M059J (cell line): Measurements from ENCODE around the gene C3orf22. TPM values are rescaled to one million over a fixed set of nuclear protein-coding genes. Genes with fewer than 3 reads are reported as not detected.

ENCODE experiments used
- DNase-seq: peaks from one replicate; pipeline ENCODE4 v3.0.0-alpha.2; 2012; ENCODE audit warnings: low read depth
- total RNA-seq: library from RNA; depleted of rRNA; stranded (reverse); fragments of >200 nt; shearing (Covaris generic); gene quantifications from 2 replicates; pipeline ENCODE4 v1.2.3, GENCODE V29; 2014

Gene C3orf22
- total RNA-seq, 1 experiment from 2014 or later, result not detected

GRCh38 chr3:126556637-126557414 lies 1.9 kb downstream of the C3orf22 start:
- no peak for DNase-seq

GRCh38 chr3:126555795-126556636 lies 2.7 kb downstream of the C3orf22 start:
- no peak for DNase-seq

GRCh38 chr3:126554560-126555525 lies 3.9 kb downstream of the C3orf22 start:
- no peak for DNase-seq

GRCh38 chr3:126553284-126554084 lies 5.2 kb downstream of the C3orf22 start:
- DNase-seq, result no peak

- DNase-seq, result no peak
These were observed 5.9 kb downstream of the C3orf22 start for GRCh38 chr3:126552688-126553283.

GRCh38 chr3:126551839-126552687 lies 6.7 kb downstream of the C3orf22 start:
- DNase-seq, result no peak

GRCh38 chr3:126551121-126551838 lies 7.5 kb downstream of the C3orf22 start:
- DNase-seq, result no peak

- DNase-seq, result no peak
These were observed 8.2 kb downstream of the C3orf22 start for GRCh38 chr3:126550488-126551051.

GRCh38 chr3:126549861-126550487 lies 8.8 kb downstream of the C3orf22 start:
- no peak for DNase-seq

- DNase-seq, result no peak
These were observed 9.9 kb downstream of the C3orf22 start for GRCh38 chr3:126548556-126549466.

GRCh38 chr3:126547721-126548120 lies 11.0 kb downstream of the C3orf22 start:
- DNase-seq, result no peak

- no peak for DNase-seq
These were observed 12.0 kb downstream of the C3orf22 start for GRCh38 chr3:126546549-126547239.

- no peak for DNase-seq
These were observed 12.7 kb downstream of the C3orf22 start for GRCh38 chr3:126546013-126546412.

GRCh38 chr3:126545544-126545943 lies 13.2 kb downstream of the C3orf22 start:
- no peak for DNase-seq

- no peak for DNase-seq
These were observed 14.0 kb downstream of the C3orf22 start for GRCh38 chr3:126544596-126545281.
